Measurements from ENCODE around the gene SFMBT1. TPM values are rescaled to one million over a fixed set of nuclear protein-coding genes. Genes with fewer than 3 reads are reported as not detected.
A peak's percentile ranks its signal among the peaks of the same experiment; 100 is the strongest.
"Not testable (repeated sequence)": the region's sequence is repeated elsewhere in the genome, so short reads cannot be mapped to it uniquely, and the experiment has no call there.

The SFMBT1 gene
- total RNA-seq, 1 donor from 2014 or later = 9.1 TPM

DNA sequence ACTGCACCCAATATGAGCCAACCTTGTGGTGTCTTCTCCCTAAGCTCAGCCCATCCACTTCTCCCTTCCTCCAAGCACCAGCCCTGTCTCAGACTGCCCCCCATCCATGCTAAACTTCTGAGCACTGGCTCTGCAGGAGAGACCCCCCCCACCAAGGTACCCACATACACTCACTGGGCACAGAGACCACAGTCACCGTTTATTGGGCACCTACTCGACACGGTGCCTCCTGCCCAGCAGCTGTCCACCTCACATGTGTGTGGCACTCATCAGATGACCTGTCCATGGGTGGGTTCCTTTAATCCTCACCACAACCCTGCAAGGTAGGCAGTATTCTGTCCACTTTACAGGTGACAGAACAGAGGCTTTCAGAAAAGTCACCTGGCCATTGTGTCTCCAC is 22.3 kb upstream of the SFMBT1 start:
- intact Hi-C loops (cut with DNase I) = no loop called here
- Histone ChIP-seq H3K4me1 (peaks cover 12% of the 10 kb centered on the region), H3K36me3 (no peaks in the 10 kb centered on the region), H3K9me3 (no peaks in the 10 kb centered on the region), H3K27ac (no peak overlapping the region), H3K27me3 (no peaks in the 10 kb centered on the region), H3K4me3 (no peak overlapping the region)
- TF ChIP-seq, protein P1, sequence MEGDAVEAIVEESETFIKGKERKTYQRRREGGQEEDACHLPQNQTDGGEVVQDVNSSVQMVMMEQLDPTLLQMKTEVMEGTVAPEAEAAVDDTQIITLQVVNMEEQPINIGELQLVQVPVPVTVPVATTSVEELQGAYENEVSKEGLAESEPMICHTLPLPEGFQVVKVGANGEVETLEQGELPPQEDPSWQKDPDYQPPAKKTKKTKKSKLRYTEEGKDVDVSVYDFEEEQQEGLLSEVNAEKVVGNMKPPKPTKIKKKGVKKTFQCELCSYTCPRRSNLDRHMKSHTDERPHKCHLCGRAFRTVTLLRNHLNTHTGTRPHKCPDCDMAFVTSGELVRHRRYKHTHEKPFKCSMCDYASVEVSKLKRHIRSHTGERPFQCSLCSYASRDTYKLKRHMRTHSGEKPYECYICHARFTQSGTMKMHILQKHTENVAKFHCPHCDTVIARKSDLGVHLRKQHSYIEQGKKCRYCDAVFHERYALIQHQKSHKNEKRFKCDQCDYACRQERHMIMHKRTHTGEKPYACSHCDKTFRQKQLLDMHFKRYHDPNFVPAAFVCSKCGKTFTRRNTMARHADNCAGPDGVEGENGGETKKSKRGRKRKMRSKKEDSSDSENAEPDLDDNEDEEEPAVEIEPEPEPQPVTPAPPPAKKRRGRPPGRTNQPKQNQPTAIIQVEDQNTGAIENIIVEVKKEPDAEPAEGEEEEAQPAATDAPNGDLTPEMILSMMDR (IDR thresholded peaks at IDR 0.05) = no peak
- TF ChIP-seq POLR2A (IDR thresholded peaks at IDR 0.05) = no peak
- TF ChIP-seq POLR2AphosphoS5 (IDR thresholded peaks at IDR 0.05; ENCODE audit: insufficient read depth in 1 of 2, low read depth in 1 of 2) = no peak
- peak in 1 of 2 donors; percentile 64 for DNase-seq (ENCODE audit: extremely low spot score in 2 of 2)

DNA sequence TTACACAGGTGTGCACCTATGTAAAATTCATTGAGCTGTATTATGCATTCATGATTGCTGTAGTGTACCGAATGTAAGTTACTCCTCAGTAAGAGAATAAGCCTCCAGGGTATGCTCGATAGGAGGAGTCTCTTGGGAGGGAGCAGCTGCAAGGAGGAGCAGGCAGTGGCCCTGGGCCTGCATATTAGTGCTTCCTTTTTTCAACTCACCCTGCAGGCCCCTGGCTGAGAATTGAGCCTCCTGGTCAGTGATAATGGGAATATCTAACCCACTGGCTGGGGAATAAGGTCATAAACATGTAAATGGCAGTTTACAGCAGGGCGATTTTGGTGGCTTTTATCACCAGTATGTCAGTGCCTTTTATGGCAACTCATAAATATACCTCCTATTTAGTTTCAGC is 21.7 kb upstream of the SFMBT1 start:
- H3K27me3 ChIP-seq = no peaks in the 10 kb centered on the region
- peak in 1 of 2 donors; percentile 84 for DNase-seq (ENCODE audit: extremely low spot score in 2 of 2)

DNA sequence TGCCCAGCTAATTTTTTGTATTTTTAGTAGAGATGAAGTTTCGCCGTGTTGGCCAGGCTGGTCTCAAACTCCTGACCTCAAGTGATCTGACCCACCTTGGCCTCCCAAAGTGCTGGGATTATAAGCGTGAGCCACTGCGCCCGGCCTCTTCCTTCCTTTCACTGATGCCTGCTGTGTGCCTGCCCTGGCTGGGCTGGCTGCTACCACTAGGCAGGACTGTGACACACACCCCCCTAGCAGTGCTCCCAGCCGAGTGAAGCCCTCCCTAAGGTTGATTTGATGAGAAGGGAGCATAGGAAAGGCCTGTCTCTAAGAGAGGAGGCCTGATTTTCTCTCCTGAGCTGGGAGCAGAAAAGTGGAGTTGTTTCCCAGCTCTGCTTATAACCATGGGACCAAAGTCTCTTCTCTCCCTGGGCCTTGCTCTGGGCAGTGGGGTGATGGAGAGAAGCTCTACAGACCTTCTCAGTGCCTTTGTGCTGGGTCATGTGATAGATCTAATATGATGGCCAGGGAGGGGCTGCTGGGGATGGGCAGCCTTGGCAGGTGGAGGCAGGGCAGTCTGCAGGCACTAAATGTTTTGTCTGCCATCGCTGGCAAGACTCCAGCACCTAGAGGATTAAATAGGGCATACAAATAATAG is 20.1 kb upstream of the SFMBT1 start:
- H3K36me3 ChIP-seq = no peaks in the 10 kb centered on the region
- H3K4me1 ChIP-seq = no peaks in the 10 kb centered on the region
- no peak overlapping the region for H3K27ac ChIP-seq
- intact Hi-C loops (cut with DNase I) = no loop called here
- H3K27me3 ChIP-seq = no peaks in the 10 kb centered on the region
- no peak for DNase-seq (ENCODE audit: extremely low spot score in 2 of 2)
- TF ChIP-seq POLR2A (IDR thresholded peaks at IDR 0.05) (no peak), POLR2AphosphoS5 (IDR thresholded peaks at IDR 0.05; ENCODE audit: insufficient read depth in 1 of 2, low read depth in 1 of 2) (no peak)
- TF ChIP-seq, protein P1 (IDR thresholded peaks at IDR 0.05) = no peak
- H3K4me3 ChIP-seq = no peak overlapping the region
- no peaks in the 10 kb centered on the region for H3K9me3 ChIP-seq

More for the DNA sequence above, 21.7 kb upstream of the SFMBT1 start:
- H3K36me3 ChIP-seq = no peaks in the 10 kb centered on the region
- peaks cover 7% of the 10 kb centered on the region for H3K4me1 ChIP-seq
- no peak overlapping the region for H3K27ac ChIP-seq
- intact Hi-C loops (cut with DNase I) = no loop called here
- TF ChIP-seq, protein P1 (IDR thresholded peaks at IDR 0.05) = no peak
- no peak for TF ChIP-seq POLR2A (IDR thresholded peaks at IDR 0.05)
- no peak for TF ChIP-seq POLR2AphosphoS5 (IDR thresholded peaks at IDR 0.05; ENCODE audit: insufficient read depth in 1 of 2, low read depth in 1 of 2)
- no peak overlapping the region for H3K4me3 ChIP-seq
- no peaks in the 10 kb centered on the region for H3K9me3 ChIP-seq

DNA sequence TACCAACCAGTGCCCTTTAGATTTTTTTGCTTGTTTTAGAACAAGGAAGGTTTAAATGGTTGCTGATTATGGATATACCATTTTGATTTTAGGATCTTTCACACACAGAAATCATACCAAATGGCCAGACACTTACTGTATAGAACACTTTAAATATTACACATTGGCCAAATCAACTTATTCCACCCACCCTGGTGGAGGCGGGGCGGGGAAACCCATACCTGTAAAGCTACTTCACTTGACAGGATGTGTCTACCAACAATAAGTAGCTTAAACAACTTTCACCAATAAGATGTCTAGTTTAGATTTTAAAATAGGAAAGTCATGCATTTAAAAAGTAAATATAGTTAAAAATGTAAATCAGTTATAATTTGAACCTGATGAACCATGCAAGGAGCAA is 17.0 kb upstream of the SFMBT1 start:
- Histone ChIP-seq H3K27ac (no peak overlapping the region), H3K9me3 (no peaks in the 10 kb centered on the region), H3K36me3 (no peaks in the 10 kb centered on the region), H3K27me3 (no peaks in the 10 kb centered on the region), H3K4me3 (no peak overlapping the region), H3K4me1 (no peaks in the 10 kb centered on the region)
- DNase-seq (ENCODE audit: extremely low spot score in 2 of 2) = no peak
- TF ChIP-seq, protein P1 (IDR thresholded peaks at IDR 0.05) = no peak
- TF ChIP-seq POLR2AphosphoS5 (IDR thresholded peaks at IDR 0.05; ENCODE audit: insufficient read depth in 1 of 2, low read depth in 1 of 2) = no peak
- TF ChIP-seq POLR2A (IDR thresholded peaks at IDR 0.05) = no peak
- intact Hi-C loops (cut with DNase I) = no loop called here

DNA sequence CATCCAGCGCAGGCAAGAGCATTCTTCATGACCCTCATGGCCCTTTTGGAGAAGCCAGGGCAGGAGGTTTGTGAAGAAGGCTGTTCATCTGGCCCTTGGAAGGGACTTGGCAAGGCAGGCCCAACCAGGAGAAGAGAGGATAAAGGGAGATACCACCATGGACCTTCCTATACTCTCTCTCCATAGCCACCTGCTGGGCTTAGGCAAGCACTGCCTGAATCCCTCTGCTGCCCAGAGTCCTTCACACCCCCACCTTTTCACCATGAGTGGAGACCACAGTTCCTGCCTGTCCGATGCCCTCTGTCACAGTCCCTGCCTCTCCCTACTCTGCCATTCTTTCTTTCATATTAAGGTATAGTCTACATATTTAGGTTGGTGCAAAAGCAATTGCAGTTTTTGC is 10.6 kb upstream of the SFMBT1 start:
- Histone ChIP-seq H3K4me3 (no peak overlapping the region), H3K9me3 (no peaks in the 10 kb centered on the region), H3K27me3 (no peaks in the 10 kb centered on the region), H3K4me1 (no peaks in the 10 kb centered on the region), H3K36me3 (no peaks in the 10 kb centered on the region), H3K27ac (no peak overlapping the region)
- no peak for DNase-seq (ENCODE audit: extremely low spot score in 2 of 2)
- TF ChIP-seq, protein P1 (IDR thresholded peaks at IDR 0.05) = no peak
- no peak for TF ChIP-seq POLR2AphosphoS5 (IDR thresholded peaks at IDR 0.05; ENCODE audit: insufficient read depth in 1 of 2, low read depth in 1 of 2)
- TF ChIP-seq POLR2A (IDR thresholded peaks at IDR 0.05) = no peak
- intact Hi-C loops (cut with DNase I) = no loop called here

DNA sequence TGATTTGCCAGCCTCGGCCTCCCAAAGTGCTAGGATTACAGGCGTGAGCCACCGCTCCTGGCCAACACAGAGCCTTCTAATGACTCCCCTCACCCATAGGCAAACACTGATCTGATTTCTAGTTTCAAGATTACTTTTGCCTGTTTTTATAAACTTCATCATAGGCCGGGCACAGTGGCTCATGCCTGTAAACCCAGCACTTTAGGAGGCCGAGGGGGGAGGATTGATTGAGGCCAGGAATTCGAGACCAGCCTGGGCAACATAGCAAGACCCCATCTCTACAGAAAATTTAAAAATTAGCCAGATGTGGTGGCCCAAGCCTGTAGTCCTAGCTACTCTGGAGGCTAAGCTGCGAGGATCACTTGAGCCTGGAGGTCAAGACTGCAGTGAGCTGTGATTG is 8.4 kb upstream of the SFMBT1 start:
- intact Hi-C loops (cut with DNase I); DNase-seq (ENCODE audit: extremely low spot score in 2 of 2); H3K27ac ChIP-seq: not testable (repeated sequence)

More for the DNA sequence above, 8.4 kb upstream of the SFMBT1 start:
- not testable (repeated sequence) for H3K4me3 ChIP-seq, H3K36me3 ChIP-seq, H3K4me1 ChIP-seq, H3K9me3 ChIP-seq, H3K27me3 ChIP-seq
